Superior temporal gyrus (tissue), 1 donor: ENCODE data around the gene BLVRB.
"Not testable (repeated sequence)": the region's sequence is repeated elsewhere in the genome, so short reads cannot be mapped to it uniquely, and the experiment has no call there.

Experiments used
- DNase-seq: peaks from one replicate; pipeline ENCODE4 v3.0.0-alpha.2; 2016; ENCODE audit errors: extremely low spot score

Gene BLVRB

DNA sequence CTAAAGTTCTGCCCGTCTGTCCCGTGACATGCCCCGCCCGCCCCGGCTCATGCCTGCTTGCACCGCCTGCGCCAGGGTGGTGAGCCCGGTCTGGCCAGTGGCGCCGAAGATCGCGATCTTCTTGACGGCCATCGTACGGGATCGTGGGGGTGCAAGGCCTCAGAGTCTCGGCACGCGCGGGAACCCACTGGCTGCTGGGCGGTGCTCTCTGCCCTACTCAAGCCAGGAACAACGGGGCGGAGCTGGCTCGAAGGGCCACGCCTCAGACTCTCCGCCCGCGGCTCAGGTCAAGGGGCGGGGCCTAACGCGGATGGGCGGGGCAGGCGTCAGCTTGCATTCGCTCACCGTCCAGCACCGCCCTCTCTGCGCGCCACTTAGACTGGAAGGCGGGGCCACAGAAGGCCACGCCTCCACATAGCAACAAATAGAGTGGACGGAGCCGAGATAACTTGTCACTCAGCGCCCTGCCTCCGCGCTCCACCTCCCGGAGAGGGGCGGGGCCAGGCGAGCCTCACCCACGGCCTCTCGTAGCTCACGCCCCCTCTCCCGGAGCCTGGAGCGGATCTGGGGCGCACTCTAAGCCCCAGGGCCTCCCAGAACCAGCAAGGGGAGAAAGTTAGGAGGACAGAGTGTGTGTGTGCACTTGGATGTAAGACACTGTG, at the start of gene BLVRB:
BLVRB (minus strand) TSS at position 189 of the 662 bp plus-strand sequence; CDS start at position 132, 57 bp downstream.
- peak; percentile 99 for DNase-seq

DNA sequence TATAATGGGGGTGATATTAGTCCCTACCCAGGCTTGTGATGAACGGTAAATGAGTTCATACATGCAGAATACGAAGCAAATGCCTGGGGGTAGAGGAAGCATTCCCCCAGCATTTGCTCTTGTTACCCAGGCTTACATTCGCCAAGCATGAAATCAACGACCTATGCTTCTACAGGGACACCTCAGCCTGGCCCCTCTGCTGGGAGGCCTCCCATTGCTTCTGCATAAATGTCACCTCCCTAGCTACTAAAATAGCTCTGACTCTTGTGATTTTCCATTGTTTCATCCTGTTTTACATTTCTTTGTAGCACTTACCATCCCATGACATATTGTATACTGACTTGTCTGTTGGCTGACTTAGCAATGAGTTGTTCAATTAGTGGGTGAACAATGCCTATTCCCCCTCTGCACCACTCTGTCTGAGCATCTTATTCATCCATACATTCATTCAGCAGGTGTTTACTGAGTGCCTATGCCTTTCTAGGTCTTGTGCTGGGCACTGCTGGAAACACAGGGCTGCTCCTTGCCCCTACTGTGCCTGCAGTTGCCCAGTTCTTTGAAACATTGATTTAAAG, 48.3 kb upstream of the BLVRB start:
- DNase-seq, result no peak

DNA sequence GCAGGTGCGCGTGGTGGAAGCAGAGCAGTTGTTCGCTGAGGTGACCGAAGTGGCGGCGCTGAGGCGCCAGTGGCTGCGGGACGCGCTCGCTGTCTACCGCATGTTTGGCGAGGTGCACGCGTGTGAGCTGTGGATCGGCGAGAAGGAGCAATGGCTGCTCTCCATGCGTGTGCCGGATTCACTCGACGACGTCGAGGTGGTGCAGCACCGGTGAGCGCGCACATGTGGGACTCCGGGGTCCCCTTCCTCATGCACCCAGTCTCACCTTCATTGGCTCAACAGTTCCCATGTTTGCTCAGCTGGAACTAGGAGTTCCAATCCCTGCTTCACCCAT, 47.8 kb upstream of the BLVRB start:
- DNase-seq, result no peak

DNA sequence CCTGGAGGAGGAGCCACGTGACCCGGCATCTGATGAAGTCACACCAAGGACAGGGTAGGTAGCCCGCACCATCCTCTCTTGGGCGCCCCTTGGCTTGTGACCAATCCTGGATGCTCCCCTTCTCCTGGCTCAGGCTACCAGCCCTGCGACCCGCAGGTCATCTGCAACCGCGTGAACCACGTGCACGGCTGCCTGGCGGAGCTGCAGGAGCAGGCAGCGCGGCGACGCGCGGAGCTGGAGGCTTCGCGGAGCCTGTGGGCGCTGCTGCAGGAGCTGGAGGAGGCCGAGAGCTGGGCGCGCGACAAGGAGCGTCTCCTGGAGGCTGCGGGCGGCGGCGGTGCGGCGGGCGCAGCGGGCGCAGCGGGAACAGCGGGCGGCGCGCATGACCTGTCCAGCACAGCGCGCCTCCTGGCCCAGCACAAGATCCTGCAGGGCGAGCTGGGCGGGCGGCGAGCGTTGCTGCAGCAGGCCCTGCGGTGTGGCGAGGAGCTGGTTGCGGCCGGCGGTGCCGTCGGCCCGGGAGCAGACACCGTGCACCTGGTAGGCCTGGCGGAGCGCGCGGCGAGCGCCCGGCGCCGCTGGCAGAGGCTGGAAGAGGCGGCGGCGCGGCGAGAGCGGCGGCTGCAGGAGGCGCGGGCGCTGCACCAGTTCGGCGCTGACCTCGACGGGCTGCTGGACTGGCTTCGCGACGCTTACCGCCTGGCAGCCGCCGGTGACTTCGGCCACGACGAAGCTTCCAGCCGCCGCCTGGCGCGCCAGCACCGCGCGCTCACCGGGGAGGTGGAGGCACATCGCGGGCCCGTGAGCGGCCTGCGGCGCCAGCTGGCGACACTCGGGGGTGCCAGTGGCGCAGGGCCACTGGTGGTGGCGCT, 47.2 kb upstream of the BLVRB start:
- no peak for DNase-seq

DNA sequence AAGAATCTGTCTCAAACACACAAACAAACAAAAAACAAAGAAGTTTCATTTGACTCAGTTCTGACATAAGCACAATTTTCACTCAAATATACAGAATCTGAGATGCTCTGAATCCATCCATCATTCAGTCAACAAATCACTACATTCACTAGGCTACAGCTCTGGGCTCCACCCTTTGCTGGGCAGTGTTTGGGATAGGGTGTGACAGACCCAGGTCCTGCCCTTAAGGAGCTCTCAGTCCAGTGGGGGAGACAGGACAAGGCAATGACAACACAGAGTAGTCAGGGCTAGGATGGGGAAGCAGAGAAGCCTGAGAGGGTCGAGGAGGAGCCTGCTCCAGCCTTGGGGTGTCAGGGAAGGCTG, 46.5 kb upstream of the BLVRB start:
- no peak for DNase-seq

DNA sequence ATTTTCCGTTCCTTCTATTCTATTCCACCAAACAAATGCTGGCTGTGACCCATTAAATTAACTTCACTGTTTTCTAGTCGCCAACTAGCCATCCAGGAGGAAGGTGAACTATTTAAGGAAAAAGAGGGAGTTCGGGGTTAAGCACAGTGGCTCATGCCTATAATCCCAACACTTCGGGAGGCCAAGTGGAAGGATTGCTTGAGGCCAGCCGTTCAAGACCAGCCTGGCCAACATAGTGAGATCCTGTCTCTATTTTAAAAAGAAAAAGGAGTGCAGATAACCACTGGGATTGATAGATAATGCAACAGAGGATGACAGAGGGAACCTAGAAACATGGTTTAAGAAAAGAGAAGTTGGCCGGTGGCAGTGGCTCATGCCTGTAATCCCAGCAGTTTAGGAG, 45.9 kb upstream of the BLVRB start:
- DNase-seq, result no peak

DNA sequence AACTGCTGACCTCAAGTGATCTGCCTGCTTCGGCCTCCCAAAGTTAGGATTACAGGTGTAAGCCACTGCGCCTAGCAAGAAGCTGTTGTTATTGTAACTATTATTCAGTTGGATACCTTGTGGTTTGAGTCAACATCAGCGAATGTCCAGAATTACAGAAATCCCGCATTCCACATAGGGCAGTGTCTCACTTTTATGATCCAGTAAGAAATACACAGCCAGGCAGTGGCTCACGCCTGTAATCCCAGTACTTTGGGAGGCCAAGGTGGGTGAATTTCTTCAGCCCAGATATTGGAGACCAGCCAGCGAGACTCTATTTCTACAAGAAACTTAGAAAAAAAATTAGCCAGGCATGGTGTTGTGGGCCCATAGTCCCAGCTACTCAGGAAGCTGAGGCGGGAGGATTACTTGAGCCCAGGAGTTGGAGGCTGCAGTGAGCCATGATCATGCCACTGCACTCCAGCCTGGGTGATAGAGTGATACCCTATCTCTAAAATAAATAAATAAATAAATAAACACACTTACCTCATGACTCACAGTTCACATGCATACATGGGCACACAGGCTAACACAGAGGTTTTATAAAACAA, 45.1 kb upstream of the BLVRB start:
- DNase-seq, result no peak

DNA sequence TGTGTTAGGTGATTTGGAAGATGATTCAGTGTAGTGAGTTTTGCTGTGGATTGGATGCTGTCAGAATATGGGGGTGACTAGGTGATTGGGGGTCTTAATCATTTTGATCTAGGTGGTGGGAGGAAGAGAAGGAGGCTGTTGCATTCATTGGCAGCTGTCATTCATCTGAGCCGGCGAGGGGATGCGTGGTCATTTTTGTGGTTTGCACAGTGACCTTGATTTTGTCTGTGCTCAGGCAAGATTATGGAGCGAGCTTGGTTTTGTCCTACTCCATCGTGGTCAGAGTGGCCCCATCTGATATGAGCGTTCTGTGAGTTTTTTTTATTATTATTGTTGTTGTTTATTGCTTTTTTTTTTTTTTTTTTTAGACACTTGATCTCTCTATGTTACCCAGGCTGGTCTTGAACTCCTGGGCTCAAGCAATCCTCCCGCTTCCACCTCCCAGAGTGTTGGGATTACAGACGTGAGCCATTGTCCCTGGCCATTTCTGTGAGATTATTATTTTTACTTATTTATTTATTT, 43.3 kb upstream of the BLVRB start:
- DNase-seq, result no peak

DNA sequence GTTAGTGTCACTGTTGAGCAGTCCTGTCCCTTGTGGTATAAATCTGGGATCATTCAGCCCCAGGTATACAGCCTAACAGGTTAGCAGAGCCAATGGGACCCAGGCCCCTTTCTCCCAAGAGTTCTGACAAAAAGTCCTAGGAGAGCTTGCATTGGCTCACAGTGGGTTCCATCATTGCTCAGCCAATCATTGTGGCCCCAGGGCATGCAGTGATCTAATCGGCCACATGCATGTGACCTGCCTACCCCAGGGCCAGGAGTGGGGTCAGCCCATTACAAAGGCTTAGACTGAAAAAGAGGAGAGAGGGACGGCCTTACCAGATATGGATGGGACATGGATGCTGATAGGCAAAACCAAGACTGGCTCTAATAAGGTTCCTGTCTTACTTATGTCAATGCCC, 42.3 kb upstream of the BLVRB start:
- no peak for DNase-seq

DNA sequence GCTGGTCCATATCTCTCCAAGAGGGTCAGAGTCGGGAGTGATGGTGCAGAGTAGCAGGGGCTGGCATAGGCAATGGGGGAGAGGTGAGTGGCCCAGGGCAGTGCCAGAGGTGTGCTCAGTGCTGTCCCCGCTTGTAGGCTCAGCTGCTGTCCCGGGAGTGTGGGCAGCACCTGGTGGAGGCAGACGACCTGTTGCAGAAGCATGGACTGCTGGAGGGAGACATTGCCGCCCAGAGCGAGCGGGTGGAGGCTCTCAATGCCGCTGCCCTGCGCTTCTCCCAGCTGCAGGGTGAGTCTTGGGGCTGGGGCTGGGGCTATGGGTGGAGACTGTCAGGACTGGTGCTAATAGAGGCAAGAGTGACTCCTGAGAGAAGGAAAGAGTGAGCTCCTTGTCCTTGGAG, 40.6 kb upstream of the BLVRB start:
- no peak for DNase-seq

DNA sequence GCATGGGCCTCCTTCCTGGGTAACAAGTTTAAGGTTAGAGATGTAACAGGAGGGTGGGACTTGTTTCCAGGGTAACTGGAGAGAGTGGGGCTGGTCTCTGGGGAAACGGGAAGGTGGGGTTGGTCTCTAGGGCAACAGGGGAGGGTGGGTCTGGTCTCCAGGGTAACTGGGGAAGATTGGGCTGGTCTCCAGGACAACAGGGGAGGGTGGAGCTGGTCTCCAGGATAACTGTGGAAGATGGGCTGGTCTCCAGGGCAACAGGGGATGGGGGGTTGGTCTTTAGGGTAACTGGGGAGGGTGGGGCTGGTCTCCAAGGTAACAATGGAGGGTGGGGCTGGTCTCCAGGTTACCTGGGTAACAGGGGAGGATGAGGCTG, 37.8 kb upstream of the BLVRB start:
- no peak for DNase-seq

DNA sequence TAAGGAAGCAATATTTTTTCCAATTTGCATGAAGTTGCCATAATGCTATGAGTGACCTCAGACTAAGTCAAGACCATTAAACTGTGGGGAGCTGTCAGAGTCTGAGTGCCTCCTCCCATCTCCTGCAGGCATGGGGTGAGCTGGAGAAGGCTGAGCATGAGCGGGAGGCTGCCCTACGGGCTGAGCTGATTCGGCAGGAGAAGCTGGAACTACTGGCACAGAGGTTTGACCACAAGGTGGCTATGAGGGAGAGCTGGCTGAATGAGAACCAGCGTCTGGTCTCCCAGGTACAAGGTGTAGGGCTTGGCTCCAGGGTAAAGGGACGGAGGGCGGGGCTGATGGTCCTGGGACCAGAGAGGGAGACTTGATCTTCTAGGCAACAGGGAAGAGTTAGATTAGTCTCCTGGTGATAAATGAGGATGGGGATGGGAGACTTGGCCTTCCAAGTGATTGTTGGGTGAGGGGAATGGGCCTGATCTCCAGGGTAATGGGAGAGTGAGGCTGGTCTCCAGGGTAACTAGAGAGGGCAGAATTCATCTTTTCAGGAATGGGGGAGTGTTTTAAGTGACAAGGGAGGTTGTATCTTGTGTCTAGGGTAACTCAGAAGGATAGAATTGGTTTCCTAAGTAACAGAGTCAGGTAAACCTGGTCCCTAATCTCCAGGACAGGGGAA, 37.2 kb upstream of the BLVRB start:
- no peak for DNase-seq

DNA sequence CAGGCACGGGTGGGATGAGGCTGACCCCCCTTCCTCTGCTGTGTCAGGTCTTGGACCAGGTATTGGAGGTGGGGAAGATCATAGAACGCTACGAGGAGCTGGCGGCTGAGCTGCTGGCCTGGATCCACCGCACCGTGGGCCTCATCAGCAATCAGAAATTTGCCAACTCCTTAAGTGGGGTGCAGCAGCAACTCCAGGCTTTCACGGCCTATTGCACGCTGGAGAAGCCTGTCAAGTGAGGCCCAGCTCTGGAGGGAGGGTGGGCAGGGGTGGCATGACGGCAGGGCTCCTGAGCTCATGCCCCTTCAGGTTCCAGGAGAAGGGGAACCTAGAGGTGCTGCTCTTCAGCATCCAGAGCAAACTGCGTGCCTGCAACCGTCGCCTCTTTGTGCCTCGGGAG, 36.5 kb upstream of the BLVRB start:
- DNase-seq, result no peak

DNA sequence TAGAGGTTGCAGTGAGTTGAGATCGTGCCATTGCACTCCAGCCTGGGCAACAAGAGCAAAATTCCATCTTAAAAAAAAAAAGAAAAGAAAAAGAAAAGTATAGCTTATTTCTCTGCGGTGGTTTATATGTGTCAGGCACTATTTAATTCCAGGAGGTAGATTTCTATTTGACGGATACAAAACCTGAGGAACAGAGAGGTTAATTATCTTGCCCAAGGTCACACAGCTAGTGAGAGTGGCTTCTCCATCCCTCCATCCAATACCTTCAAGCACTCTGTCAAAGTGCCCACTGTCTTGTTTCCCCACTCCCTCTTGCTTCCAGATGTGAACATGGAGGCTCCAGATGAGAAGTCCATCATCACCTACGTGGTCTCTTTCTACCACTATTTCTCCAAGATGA, 36.1 kb upstream of the BLVRB start:
- DNase-seq, result no peak

DNA sequence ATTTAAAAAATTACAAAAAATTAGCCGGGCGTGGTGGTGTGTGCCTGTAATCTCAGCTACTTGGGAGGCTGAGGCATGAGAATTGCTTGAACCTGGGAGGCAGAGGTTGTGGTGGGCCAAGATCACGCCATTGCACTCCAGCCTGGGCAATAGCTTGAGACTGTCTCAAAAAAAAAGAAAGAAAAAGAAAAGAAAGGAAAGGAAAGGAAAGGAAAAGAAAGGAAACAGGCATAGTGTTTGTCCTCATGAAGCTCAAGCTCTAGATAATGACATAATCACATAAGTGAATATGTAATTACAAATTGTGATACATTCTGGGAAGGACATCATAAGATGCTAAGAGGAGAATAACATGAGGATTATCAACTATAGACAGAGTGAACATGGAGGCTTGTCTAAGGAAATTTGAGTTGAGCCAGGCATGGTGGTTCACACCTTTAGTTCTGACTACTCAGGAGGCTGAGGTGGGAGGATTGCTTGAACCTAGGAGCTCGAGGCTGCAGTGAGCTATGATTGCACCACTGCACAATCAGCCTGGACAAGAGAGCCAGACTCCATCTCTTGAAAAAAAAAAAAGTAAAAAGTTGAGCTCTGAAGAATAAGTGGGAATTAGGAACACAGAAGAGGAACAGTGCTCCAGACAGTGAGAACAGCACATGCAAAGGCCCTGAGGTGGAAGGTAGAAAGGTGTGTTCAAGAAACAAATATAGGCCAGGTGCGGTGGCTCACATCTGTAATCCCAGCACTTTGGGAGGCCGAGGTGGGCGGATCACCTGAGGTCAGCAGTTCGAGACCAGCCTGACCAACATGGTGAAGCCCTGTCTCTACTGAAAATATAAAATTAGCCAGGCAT, 35.4 kb upstream of the BLVRB start:
- DNase-seq, result not testable (repeated sequence)

DNA sequence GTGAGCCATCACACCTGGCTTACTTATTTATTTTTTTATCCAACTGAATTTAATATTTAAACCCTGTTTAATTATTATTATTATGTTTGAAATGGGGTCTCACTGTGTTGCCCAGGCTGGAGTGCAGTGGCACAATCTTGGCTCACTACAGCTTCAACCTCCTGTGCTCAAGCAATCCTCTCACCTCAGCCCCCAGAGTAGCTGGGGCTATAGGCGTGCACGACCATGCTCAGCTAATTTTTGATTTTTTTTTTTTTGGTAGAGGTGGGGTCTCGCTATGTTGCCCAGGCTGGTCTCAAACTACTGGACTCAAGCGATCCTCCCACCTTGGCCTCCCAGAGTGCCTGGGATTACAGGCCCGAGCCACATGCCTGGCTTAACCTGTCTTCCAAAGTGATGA, 33.8 kb upstream of the BLVRB start:
- no peak for DNase-seq

DNA sequence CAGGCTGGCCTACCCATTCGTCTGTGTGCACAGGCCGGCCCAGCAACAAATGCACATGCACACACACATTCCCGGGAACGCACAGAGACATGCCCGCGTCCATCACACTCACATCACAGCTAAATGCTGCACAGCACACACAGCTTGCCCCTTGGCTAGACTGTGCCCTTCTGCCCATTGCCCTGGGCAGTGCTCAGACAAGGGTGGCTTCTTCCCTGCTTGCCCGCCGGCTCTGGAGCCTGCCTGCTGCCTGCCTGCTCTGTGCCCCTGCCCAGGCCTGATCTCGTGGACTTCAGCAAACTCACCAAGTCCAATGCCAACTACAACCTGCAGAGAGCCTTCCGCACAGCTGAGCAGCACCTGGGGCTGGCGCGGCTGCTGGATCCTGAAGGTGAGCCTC, 31.7 kb upstream of the BLVRB start:
- DNase-seq, result no peak

DNA sequence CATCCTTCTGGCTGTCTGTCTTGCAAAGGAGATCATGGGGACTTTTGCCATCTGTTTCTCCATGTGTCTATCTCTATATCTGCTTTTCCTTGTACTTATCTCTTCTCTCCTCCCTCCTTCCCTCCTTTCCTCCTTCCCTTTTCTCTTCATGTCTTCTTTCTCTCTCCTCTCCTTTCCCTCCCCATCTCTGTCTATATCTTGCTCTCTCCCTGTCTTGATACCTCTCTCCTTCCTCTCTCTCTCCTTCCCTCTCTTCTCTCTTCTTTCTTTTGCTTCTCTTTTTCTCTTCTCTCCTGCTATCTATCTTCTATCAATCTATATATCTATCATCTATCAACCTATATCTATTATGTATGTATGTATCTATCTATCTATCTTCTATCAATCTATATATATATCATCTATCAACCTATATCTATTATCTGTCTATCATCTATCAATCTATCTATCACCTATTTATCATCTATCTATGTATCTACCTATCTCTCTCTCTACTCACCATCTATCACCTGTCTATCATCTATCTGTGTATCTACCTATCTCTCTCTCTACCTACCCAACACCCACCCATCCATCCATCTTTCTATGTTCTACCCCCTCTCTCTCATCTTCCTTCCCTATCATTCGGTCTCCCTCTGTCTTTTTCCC, 28.8 kb upstream of the BLVRB start:
- no peak for DNase-seq

DNA sequence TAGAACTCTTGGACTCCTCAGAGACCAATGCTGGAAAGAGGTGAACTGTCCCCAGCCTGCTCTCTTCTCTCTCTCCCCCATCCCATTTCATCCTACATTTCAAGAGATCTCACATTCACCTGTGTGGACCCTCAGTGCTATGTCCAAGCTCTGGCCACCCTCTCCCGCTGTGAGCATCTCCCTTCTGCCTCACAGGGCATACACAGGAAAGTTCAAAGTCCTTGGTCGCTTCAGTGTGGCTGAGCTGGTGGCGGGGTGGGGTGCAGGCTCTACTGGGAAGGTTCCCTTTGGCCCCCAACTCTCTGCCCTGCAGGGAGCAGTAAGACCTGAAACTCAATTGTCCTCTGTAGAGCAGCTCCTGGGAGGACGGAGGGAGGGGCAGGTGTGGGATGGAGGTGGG, 28.2 kb upstream of the BLVRB start:
- DNase-seq, result no peak

DNA sequence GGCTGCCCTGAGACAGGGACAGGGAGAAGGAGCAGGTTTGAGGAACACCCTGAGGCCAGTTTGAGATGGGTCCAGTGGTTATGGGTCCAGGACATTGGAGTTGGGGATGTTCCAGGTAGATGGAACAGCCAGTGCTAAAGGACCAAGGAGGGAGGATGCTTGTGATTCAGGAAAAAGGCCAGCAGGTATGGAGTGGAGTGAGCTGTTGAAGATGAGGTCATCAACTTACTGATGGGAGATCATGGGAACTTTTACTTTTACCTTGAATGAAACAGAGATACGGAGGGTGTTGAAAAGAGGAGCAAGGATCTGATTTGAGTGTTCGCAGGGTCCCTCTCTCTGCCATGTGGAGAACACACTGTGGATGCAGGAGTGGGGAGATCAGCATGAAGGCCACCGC, 26.7 kb upstream of the BLVRB start:
- no peak for DNase-seq

DNA sequence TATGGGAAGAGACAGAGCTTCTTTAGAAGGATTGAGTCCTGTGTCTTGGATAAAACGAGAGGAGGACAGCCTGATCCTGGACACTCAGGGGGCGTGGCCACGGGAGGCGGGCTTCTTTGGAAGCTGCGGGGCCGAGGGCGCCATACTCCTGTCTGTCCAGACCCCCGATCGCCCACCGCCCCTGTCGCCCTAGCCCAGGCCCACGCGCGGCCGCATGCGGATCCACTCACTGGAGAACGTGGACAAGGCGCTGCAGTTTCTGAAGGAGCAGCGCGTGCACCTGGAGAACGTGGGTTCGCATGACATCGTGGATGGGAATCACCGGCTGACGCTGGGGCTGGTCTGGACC, 24.3 kb upstream of the BLVRB start:
- no peak for DNase-seq
